Lung (tissue), 16 donors: ENCODE data around the gene RASA3. TPM values are rescaled to one million over a fixed set of nuclear protein-coding genes. Genes with fewer than 3 reads are reported as not detected.
"Not testable (repeated sequence)": the region's sequence is repeated elsewhere in the genome, so short reads cannot be mapped to it uniquely, and the experiment has no call there.

Experiments used
- ATAC-seq: fragments of 200-7000 bp; cut with Tn5 transposase; one replicate; pipeline ENCODE4 v1.9.1; 2020; ENCODE audit warnings: moderate number of reproducible peaks; ENCODE audit not compliant: insufficient read depth, low FRiP score
- DNase-seq, 3 donors: peaks; one replicate each; pipeline ENCODE4 v3.0.0-alpha.2; 2013 to 2017
- H3K27ac ChIP-seq, 2 donors: one replicate each; pipeline ENCODE4 v1.5.1; 2013; ENCODE audit warnings: mild to moderate bottlenecking in 2 of 2, moderate library complexity in 2 of 2, control low read depth in 1 of 2, inconsistent platforms in 1 of 2, low read depth in 1 of 2, low read length in 1 of 2
- H3K27me3 ChIP-seq, 3 donors: one replicate each; pipeline ENCODE4 v1.5.1; 2013; ENCODE audit warnings: low read length in 2 of 3; ENCODE audit not compliant: control insufficient read depth in 3 of 3, insufficient read depth in 3 of 3
- H3K36me3 ChIP-seq, 4 donors: one replicate each; pipeline ENCODE4 v1.5.1; 2013; ENCODE audit warnings: low read length in 4 of 4, mild to moderate bottlenecking in 1 of 4, moderate library complexity in 1 of 4; ENCODE audit not compliant: control insufficient read depth in 4 of 4, insufficient read depth in 4 of 4
- H3K4me1 ChIP-seq, 5 donors: one replicate each; pipeline ENCODE4 v1.5.1; 2013; ENCODE audit warnings: low read length in 5 of 5, mild to moderate bottlenecking in 2 of 5, moderate library complexity in 1 of 5; ENCODE audit not compliant: control insufficient read depth in 5 of 5, insufficient read depth in 5 of 5
- H3K4me3 ChIP-seq: one replicate; pipeline ENCODE4 v1.5.1; 2013; ENCODE audit warnings: mild to moderate bottlenecking, control low read depth, moderate library complexity
- H3K9ac ChIP-seq, 2 donors: one replicate each; pipeline ENCODE4 v1.5.1; 2013; ENCODE audit warnings: low read length in 2 of 2, control low read depth in 1 of 2; ENCODE audit not compliant: insufficient read depth in 1 of 2
- H3K9me3 ChIP-seq, 4 donors: one replicate each; pipeline ENCODE4 v1.5.1; 2013; ENCODE audit warnings: low read length in 3 of 4, mild to moderate bottlenecking in 1 of 4, moderate library complexity in 1 of 4; ENCODE audit not compliant: control insufficient read depth in 4 of 4, insufficient read depth in 3 of 4
- CTCF ChIP-seq: IDR thresholded peaks from 2 replicates; pipeline ENCODE4 v1.5.1; 2012; ENCODE audit warnings: mild to moderate bottlenecking; ENCODE audit errors: control extremely low read depth, extremely low read depth
- WGBS, 2 donors: extraction: QIAGEN DNeasy Blood & Tissue Kit; methylation state at CpG; one replicate each; pipeline ENCODE4 v1.1.7; 2013; 5-methylcytosine and 5-hydroxymethylcytosine counted together
- long read RNA-seq, 5 donors: transcript quantifications; one replicate each; lab custom pipeline, GENCODE V29; 2026
- polyA plus RNA-seq, 2 donors: library from polyadenylated mRNA; stranded (reverse); fragments of 200-250 nt; gene quantifications; one replicate each; pipeline ENCODE4 v1.2.1, GENCODE V29; 2013
- total RNA-seq, 2 donors: library from RNA; depleted of rRNA in 1 of 2; stranded (reverse); fragments of >200 nt in 1 of 2; gene quantifications; one replicate each; pipeline ENCODE4 v1.2.1, GENCODE V29; 2014 to 2021
- donor health status: control.
- donor health status: control.
- donor health status: Bipolar disorder and iron deficiency.
- donor health status: healthy.
- donor health status: DM: yes; HTN: yes; CAD: no.

Gene RASA3
- total RNA-seq (10 to 100 TPM; 16.4 to 22.8 TPM), polyA plus RNA-seq (10 to 100 TPM in 1 of 2 donors, 1 to 10 TPM in 1; 7.4 to 15.9 TPM)
- long read RNA-seq, donor 1, full-length matches to known transcripts, result 2 of 2 reads
- long read RNA-seq, donor 1, partial matches to known transcripts, result 0 of 2 reads
- long read RNA-seq, donor 1, other reads (novel, unspliced or antisense), result 0 of 2 reads
- long read RNA-seq, donor 2, result 0 reads
- long read RNA-seq, donor 3, result 0 reads
- long read RNA-seq, donor 4, result 0 reads
- long read RNA-seq, donor 5, partial matches to known transcripts, result 13 of 13 reads
- long read RNA-seq, donor 5, other reads (novel, unspliced or antisense), result 0 of 13 reads

GRCh38 chr13:114132419-114133121, at the start of gene RASA3:
RASA3 (minus strand) TSS chr13:114132623; CDS start chr13:114132489, 134 bp downstream.
- Histone ChIP-seq H3K36me3 (no peaks in the 10 kb centered on the region), H3K4me1 (peaks cover 13 to 36% (median 18%) of the 10 kb centered on the region in 5 donors), H3K9ac (peak within 1 kb of the TSS in 1 of 2 donors; percentile 23), H3K9me3 (no peaks in the 10 kb centered on the region), H3K27me3 (no peaks in the 10 kb centered on the region), H3K27ac (peak within 1 kb of the TSS; percentile 43 to 93), H3K4me3 (peak within 1 kb of the TSS; percentile 74)
- 1% methylated on average over 22 to 81 of the region's 81 CpGs for WGBS, 2 donors
- DNase-seq, result peak; percentile 87 to 94 (median 88)
- peak; percentile 81 for ATAC-seq
- TF ChIP-seq CTCF, result no peak

- peaks cover 0 to 4% (median 2%) of the 10 kb centered on the region in 4 donors for H3K9me3 ChIP-seq
- WGBS, 2 donors, result 69 to 81% methylated on average over 13 of the region's 13 CpGs
Measured at GRCh38 chr13:114179087-114179658, 46.8 kb upstream of the RASA3 start, which contains the start of gene CFAP97D2. CFAP97D2 (plus strand) TSS chr13:114179257; CDS start chr13:114179331, 74 bp downstream.

GRCh38 chr13:114177245-114178010, 45.0 kb upstream of the RASA3 start:
- WGBS, 2 donors, result 70 to 75% methylated on average over 12 of the region's 12 CpGs
- no peaks in the 10 kb centered on the region for H3K27me3 ChIP-seq
- peaks cover 0 to 11% (median 6%) of the 10 kb centered on the region in 4 donors for H3K9me3 ChIP-seq
- ATAC-seq (no peak), DNase-seq (peak in 1 of 3 donors; percentile 25)
- peaks cover 0 to 5% (median 0%) of the 10 kb centered on the region in 5 donors for H3K4me1 ChIP-seq
- H3K36me3 ChIP-seq, result no peaks in the 10 kb centered on the region
- H3K9ac ChIP-seq, result no peak overlapping the region
- no peak overlapping the region for H3K4me3 ChIP-seq
- no peak overlapping the region for H3K27ac ChIP-seq
- TF ChIP-seq CTCF, result no peak

More at GRCh38 chr13:114179087-114179658, 46.8 kb upstream of the RASA3 start, which contains the start of gene CFAP97D2:
- Histone ChIP-seq H3K4me1 (peaks cover 0 to 5% (median 0%) of the 10 kb centered on the region in 5 donors), H3K27me3 (no peaks in the 10 kb centered on the region), H3K9ac (no peak within 1 kb of the TSS), H3K27ac (no peak within 1 kb of the TSS), H3K4me3 (no peak within 1 kb of the TSS), H3K36me3 (no peaks in the 10 kb centered on the region)
- ATAC-seq (no peak), DNase-seq (peak in 1 of 3 donors; percentile 20)
- no peak for TF ChIP-seq CTCF

GRCh38 chr13:114176359-114176902, 44.0 kb upstream of the RASA3 start:
- H3K4me3 ChIP-seq, H3K27me3 ChIP-seq, H3K36me3 ChIP-seq, H3K4me1 ChIP-seq, H3K27ac ChIP-seq, ATAC-seq, H3K9ac ChIP-seq, DNase-seq: not testable (repeated sequence)
- H3K9me3 ChIP-seq, result peaks cover 0 to 14% (median 6%) of the 10 kb centered on the region in 4 donors
- 86 to 92% methylated on average over 13 to 14 of the region's 14 CpGs for WGBS, 2 donors
